SK-N-SH treated with all-trans-retinoic acid at 6 μM for 48 hours (cell line): ENCODE data around the gene SPTBN4.

Source experiments
- ARNTL ChIP-seq: fragments of 450-650 bp; formaldehyde crosslinking; IDR thresholded peaks from 2 replicates; pipeline ENCODE4 v1.5.0; 2020; ENCODE audit warnings: low read depth, mild to moderate bottlenecking, moderate library complexity, borderline replicate concordance
- CSDC2 ChIP-seq: fragments of 250-450 bp; sonication (Bioruptor Pico); IDR thresholded peaks from 2 replicates; pipeline ENCODE4 v1.5.0; 2020; ENCODE audit warnings: mild to moderate bottlenecking, moderate library complexity
- ESRRG ChIP-seq: fragments of 250-450 bp; sonication (Bioruptor Pico); IDR thresholded peaks from 2 replicates; pipeline ENCODE4 v1.6.1; 2021; ENCODE audit warnings: mild to moderate bottlenecking
- ISL1 ChIP-seq: fragments of 250-450 bp; sonication (Bioruptor Pico); IDR thresholded peaks from 2 replicates; pipeline ENCODE4 v2.1.2; 2022; ENCODE audit warnings: mild to moderate bottlenecking, moderate library complexity
- OSR1 ChIP-seq: fragments of 250-450 bp; sonication (Bioruptor Pico); IDR thresholded peaks from 2 replicates; pipeline ENCODE4 v1.8.0; 2022; ENCODE audit warnings: moderate library complexity, mild to moderate bottlenecking, inconsistent platforms
- ZC3H10 ChIP-seq: fragments of 250-450 bp; sonication (Bioruptor Pico); IDR thresholded peaks from 2 replicates; pipeline ENCODE4 v1.5.1; 2021; ENCODE audit warnings: mild to moderate bottlenecking, moderate library complexity
- ZFP30 ChIP-seq: fragments of 450-650 bp; formaldehyde crosslinking; IDR thresholded peaks from 2 replicates; pipeline ENCODE4 v1.5.0; 2022; ENCODE audit warnings: mild to moderate bottlenecking, moderate library complexity
- ZNF70 ChIP-seq: fragments of 450-650 bp; formaldehyde crosslinking; IDR thresholded peaks from 2 replicates; pipeline ENCODE4 v1.5.0; 2020; ENCODE audit warnings: mild to moderate bottlenecking, moderate library complexity

- TF ChIP-seq ISL1 = no peak
- no peak for TF ChIP-seq ESRRG (CRISPR knock-in tag)
- no peak for TF ChIP-seq ARNTL (CRISPR knock-in tag)
- TF ChIP-seq ZNF70 (CRISPR knock-in tag) = no peak
- TF ChIP-seq OSR1 (CRISPR knock-in tag) = no peak
- no peak for TF ChIP-seq CSDC2 (CRISPR knock-in tag)
- TF ChIP-seq ZFP30 (CRISPR knock-in tag) = no peak
- TF ChIP-seq ZC3H10 (CRISPR knock-in tag) = no peak
Observed at GRCh38 chr19:40466219-40466984, 399 bp upstream of the SPTBN4 start.
